Measurements from ENCODE around the gene KCNK6. TPM values are rescaled to one million over a fixed set of nuclear protein-coding genes. Genes with fewer than 3 reads are reported as not detected.

The KCNK6 gene
- total RNA-seq, 1 experiment from 2014 or later: 18.3 TPM

DNA sequence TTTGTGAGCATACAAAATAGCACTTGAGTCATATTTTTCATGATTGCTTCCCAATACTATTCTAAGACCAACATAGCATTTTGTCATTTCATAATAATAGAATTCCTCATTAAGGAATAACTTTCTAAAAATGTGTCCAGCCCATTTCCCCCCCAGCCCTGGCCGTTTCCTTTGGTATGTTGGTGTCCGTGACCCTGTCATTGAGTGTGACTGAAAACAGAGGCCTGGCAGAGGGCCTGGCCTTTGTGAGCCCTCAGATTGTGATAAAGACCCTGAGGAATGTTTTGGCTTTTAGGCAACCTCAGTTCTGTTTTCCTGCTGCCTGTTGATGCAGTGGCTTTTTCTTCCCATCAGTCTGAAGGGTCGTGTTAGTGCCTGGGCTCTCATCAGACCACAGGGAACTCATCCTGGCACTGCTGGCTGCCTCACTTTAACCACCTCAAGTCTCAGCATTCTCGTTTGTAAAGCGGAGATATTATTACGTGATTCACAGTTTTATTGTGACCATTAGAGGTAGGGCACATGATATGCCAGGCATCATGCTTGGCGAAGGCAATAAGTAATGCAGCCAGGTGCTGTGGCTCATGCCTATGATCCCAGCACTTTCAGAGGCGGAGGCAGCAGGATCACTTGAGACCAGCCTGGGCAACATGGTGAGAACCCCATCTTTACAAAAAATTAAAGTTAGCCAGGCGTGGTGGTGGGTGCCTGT, 41.5 kb upstream of the KCNK6 start:
- ChIA-PET CTCF (no interaction called here), POLR2A (no interaction called here)
- Mint-ChIP-seq H3K27ac (peak overlapping the region; percentile 49; the same call in 1 of the 2 replicates), H3K4me1 (peaks cover 10% of the 10 kb centered on the region; the same call in 1 of the 2 replicates), H3K4me3 (no peak overlapping the region), H3K36me3 (peaks cover 19% of the 10 kb centered on the region), H3K27me3 (ENCODE audit: low read depth) (no peaks in the 10 kb centered on the region), H3K9me3 (no peaks in the 10 kb centered on the region)
- no peak for TF ChIP-seq TCF7 (CRISPR knock-in tag; IDR thresholded peaks at IDR 0.05; ENCODE audit: low read depth)
- TF ChIP-seq PRRX2 (CRISPR knock-in tag; IDR thresholded peaks at IDR 0.05): no peak
- TF ChIP-seq ATF1 (CRISPR knock-in tag; IDR thresholded peaks at IDR 0.05): no peak
- no peak for TF ChIP-seq HMGA2 (CRISPR knock-in tag; IDR thresholded peaks at IDR 0.05)
- TF ChIP-seq PREB (CRISPR knock-in tag; IDR thresholded peaks at IDR 0.05; ENCODE audit: borderline replicate concordance): no peak
- no peak for TF ChIP-seq SP1 (CRISPR knock-in tag; conservative IDR thresholded peaks at IDR 0.05)
- TF ChIP-seq ZNF317 (CRISPR knock-in tag; IDR thresholded peaks at IDR 0.05; ENCODE audit: borderline replicate concordance, low read depth): no peak
- TF ChIP-seq ELF4 (CRISPR knock-in tag; IDR thresholded peaks at IDR 0.05; ENCODE audit: low read depth): no peak
- TF ChIP-seq MLX (CRISPR knock-in tag; IDR thresholded peaks at IDR 0.05): no peak
- TF ChIP-seq SMAD4 (CRISPR knock-in tag; IDR thresholded peaks at IDR 0.05): no peak
- no peak for TF ChIP-seq ZNF138 (CRISPR knock-in tag; conservative IDR thresholded peaks at IDR 0.05)
- TF ChIP-seq GRHL2 (CRISPR knock-in tag; IDR thresholded peaks at IDR 0.05; ENCODE audit: insufficient replicate concordance, severe bottlenecking): no peak
- TF ChIP-seq, protein P1, sequence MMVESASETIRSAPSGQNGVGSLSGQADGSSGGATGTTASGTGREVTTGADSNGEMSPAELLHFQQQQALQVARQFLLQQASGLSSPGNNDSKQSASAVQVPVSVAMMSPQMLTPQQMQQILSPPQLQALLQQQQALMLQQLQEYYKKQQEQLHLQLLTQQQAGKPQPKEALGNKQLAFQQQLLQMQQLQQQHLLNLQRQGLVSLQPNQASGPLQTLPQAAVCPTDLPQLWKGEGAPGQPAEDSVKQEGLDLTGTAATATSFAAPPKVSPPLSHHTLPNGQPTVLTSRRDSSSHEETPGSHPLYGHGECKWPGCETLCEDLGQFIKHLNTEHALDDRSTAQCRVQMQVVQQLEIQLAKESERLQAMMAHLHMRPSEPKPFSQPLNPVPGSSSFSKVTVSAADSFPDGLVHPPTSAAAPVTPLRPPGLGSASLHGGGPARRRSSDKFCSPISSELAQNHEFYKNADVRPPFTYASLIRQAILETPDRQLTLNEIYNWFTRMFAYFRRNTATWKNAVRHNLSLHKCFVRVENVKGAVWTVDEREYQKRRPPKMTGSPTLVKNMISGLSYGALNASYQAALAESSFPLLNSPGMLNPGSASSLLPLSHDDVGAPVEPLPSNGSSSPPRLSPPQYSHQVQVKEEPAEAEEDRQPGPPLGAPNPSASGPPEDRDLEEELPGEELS (CRISPR knock-in tag; IDR thresholded peaks at IDR 0.05): no peak
- DNase-seq (ENCODE audit: low spot score) (no peak), ATAC-seq (no peak)

GRCh38 chr19:38278751-38279150, 40.9 kb upstream of the KCNK6 start:
- H3K4me3 Mint-ChIP-seq: no peak overlapping the region
- no peak for TF ChIP-seq ELF4 (CRISPR knock-in tag; IDR thresholded peaks at IDR 0.05; ENCODE audit: low read depth)
- TF ChIP-seq ETV6 (CRISPR knock-in tag; IDR thresholded peaks at IDR 0.05): no peak
- TF ChIP-seq JUN (CRISPR knock-in tag; IDR thresholded peaks at IDR 0.05): no peak
- TF ChIP-seq, protein P2, sequence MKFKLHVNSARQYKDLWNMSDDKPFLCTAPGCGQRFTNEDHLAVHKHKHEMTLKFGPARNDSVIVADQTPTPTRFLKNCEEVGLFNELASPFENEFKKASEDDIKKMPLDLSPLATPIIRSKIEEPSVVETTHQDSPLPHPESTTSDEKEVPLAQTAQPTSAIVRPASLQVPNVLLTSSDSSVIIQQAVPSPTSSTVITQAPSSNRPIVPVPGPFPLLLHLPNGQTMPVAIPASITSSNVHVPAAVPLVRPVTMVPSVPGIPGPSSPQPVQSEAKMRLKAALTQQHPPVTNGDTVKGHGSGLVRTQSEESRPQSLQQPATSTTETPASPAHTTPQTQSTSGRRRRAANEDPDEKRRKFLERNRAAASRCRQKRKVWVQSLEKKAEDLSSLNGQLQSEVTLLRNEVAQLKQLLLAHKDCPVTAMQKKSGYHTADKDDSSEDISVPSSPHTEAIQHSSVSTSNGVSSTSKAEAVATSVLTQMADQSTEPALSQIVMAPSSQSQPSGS (CRISPR knock-in tag; IDR thresholded peaks at IDR 0.05; ENCODE audit: borderline replicate concordance, low read depth): no peak
- TF ChIP-seq EMX1 (CRISPR knock-in tag; IDR thresholded peaks at IDR 0.05): no peak
- TF ChIP-seq ZNF232 (CRISPR knock-in tag; IDR thresholded peaks at IDR 0.05): no peak
- no peak for TF ChIP-seq MLX (CRISPR knock-in tag; IDR thresholded peaks at IDR 0.05)
- no peak for TF ChIP-seq ZNF396 (CRISPR knock-in tag; IDR thresholded peaks at IDR 0.05; ENCODE audit: borderline replicate concordance)
- H3K27me3 Mint-ChIP-seq (ENCODE audit: low read depth): no peaks in the 10 kb centered on the region
- 0 out of 2 replicates have a peak overlapping the region, but pooled peaks have one; percentile 41 for H3K27ac Mint-ChIP-seq
- H3K4me1 Mint-ChIP-seq: peaks cover 4% of the 10 kb centered on the region; the same call in 1 of the 2 replicates
- H3K9me3 Mint-ChIP-seq: no peaks in the 10 kb centered on the region
- DNase-seq (ENCODE audit: low spot score) (no peak), ATAC-seq (no peak)
- POLR2A ChIA-PET: no interaction called here
- H3K36me3 Mint-ChIP-seq: peaks cover 19% of the 10 kb centered on the region
- CTCF ChIA-PET: no interaction called here

Data from WTC11 (cell line).